Measurements from ENCODE around the gene LITAFD.

The LITAFD gene

GRCh38 chr16:8872967-8873865 lies 8.9 kb upstream of the LITAFD start:
- TF ChIP-seq FOXM1 (IDR thresholded peaks at IDR 0.05; ENCODE audit: borderline replicate concordance, low read depth) (no peak), CEBPB (IDR thresholded peaks at IDR 0.05) (no peak), CREB1 (IDR thresholded peaks at IDR 0.05; ENCODE audit: low read depth) (no peak), TAF1 (IDR thresholded peaks at IDR 0.05; ENCODE audit: low read depth) (no peak), NFIC (IDR thresholded peaks at IDR 0.05) (no peak), TEAD4 (IDR thresholded peaks at IDR 0.05) (no peak), REST (IDR thresholded peaks at IDR 0.05; ENCODE audit: low read depth) (no peak), EGR1 (IDR thresholded peaks at IDR 0.05) (no peak), TCF12 (IDR thresholded peaks at IDR 0.05; ENCODE audit: low read depth) (no peak), RAD21 (IDR thresholded peaks at IDR 0.05; ENCODE audit: low read depth) (no peak), USF1 (IDR thresholded peaks at IDR 0.05) (no peak), YY1 (IDR thresholded peaks at IDR 0.05; ENCODE audit: low read depth) (no peak), ZBTB7A (IDR thresholded peaks at IDR 0.05; ENCODE audit: low read depth) (no peak), MAX (IDR thresholded peaks at IDR 0.05) (no peak), EP300 (IDR thresholded peaks at IDR 0.05; ENCODE audit: borderline replicate concordance) (no peak)

GRCh38 chr16:8874388-8874787 lies 7.8 kb upstream of the LITAFD start:
- no peak for TF ChIP-seq REST (IDR thresholded peaks at IDR 0.05; ENCODE audit: low read depth)
- TF ChIP-seq TAF1 (IDR thresholded peaks at IDR 0.05; ENCODE audit: low read depth): no peak

- TF ChIP-seq TCF12 (IDR thresholded peaks at IDR 0.05; ENCODE audit: low read depth) (no peak), CREB1 (IDR thresholded peaks at IDR 0.05; ENCODE audit: low read depth) (no peak), RAD21 (IDR thresholded peaks at IDR 0.05; ENCODE audit: low read depth) (no peak), YY1 (IDR thresholded peaks at IDR 0.05; ENCODE audit: low read depth) (no peak), TEAD4 (IDR thresholded peaks at IDR 0.05) (no peak), EGR1 (IDR thresholded peaks at IDR 0.05) (no peak), CEBPB (IDR thresholded peaks at IDR 0.05) (no peak), NFIC (IDR thresholded peaks at IDR 0.05) (no peak), MAX (IDR thresholded peaks at IDR 0.05) (no peak), FOXM1 (IDR thresholded peaks at IDR 0.05; ENCODE audit: borderline replicate concordance, low read depth) (no peak), EP300 (IDR thresholded peaks at IDR 0.05; ENCODE audit: borderline replicate concordance) (no peak), USF1 (IDR thresholded peaks at IDR 0.05) (no peak), REST (IDR thresholded peaks at IDR 0.05; ENCODE audit: low read depth) (no peak), TAF1 (IDR thresholded peaks at IDR 0.05; ENCODE audit: low read depth) (no peak), ZBTB7A (IDR thresholded peaks at IDR 0.05; ENCODE audit: low read depth) (no peak)
Observed at GRCh38 chr16:8877894-8878522, 4.1 kb upstream of the LITAFD start.

GRCh38 chr16:8878523-8878911 lies 3.6 kb upstream of the LITAFD start:
- peak; percentile 94 for TF ChIP-seq CEBPB (IDR thresholded peaks at IDR 0.05)
- no peak for TF ChIP-seq MAX (IDR thresholded peaks at IDR 0.05)

Data from Ishikawa (cell line).